ENCODE measurements around the gene ZDHHC19. TPM values are rescaled to one million over a fixed set of nuclear protein-coding genes. Genes with fewer than 3 reads are reported as not detected.
"Not testable (repeated sequence)": the region's sequence is repeated elsewhere in the genome, so short reads cannot be mapped to it uniquely, and the experiment has no call there.

ZDHHC19 gene
- polyA plus RNA-seq, 1 experiment: not detected

- POLR2A ChIA-PET: no interaction called here
- no peak overlapping the region for H3K27ac ChIP-seq (ENCODE audit: low read depth, low read length)
- H3K27me3 ChIP-seq (ENCODE audit: control insufficient read depth, insufficient read depth, low read length): peaks cover 10% of the 10 kb centered on the region
- TF ChIP-seq, protein P1, sequence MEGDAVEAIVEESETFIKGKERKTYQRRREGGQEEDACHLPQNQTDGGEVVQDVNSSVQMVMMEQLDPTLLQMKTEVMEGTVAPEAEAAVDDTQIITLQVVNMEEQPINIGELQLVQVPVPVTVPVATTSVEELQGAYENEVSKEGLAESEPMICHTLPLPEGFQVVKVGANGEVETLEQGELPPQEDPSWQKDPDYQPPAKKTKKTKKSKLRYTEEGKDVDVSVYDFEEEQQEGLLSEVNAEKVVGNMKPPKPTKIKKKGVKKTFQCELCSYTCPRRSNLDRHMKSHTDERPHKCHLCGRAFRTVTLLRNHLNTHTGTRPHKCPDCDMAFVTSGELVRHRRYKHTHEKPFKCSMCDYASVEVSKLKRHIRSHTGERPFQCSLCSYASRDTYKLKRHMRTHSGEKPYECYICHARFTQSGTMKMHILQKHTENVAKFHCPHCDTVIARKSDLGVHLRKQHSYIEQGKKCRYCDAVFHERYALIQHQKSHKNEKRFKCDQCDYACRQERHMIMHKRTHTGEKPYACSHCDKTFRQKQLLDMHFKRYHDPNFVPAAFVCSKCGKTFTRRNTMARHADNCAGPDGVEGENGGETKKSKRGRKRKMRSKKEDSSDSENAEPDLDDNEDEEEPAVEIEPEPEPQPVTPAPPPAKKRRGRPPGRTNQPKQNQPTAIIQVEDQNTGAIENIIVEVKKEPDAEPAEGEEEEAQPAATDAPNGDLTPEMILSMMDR (IDR thresholded peaks at IDR 0.05; ENCODE audit: low read depth, low read length): no peak
- no peak for DNase-seq (ENCODE audit: low read depth, low spot score)
- peak overlapping the region; percentile 51 for H3K4me3 ChIP-seq (ENCODE audit: low read depth, low read length)
- CTCF ChIA-PET: interaction anchor here (2.0 kb wide), 1 partner anchor 134 kb away, joined by 9 read pairs; no protein-coding TSS in a partner anchor
- peaks cover 9% of the 10 kb centered on the region; the same call in 1 of the 2 replicates for H3K9me3 ChIP-seq (ENCODE audit: control insufficient read depth, insufficient read depth, low read length)
Measured at GRCh38 chr3:196207833-196208607, 3.2 kb downstream of the ZDHHC19 start.

- Histone ChIP-seq H3K9me3 (ENCODE audit: control insufficient read depth, insufficient read depth, low read length) (peaks cover 9% of the 10 kb centered on the region; the same call in 1 of the 2 replicates), H3K27me3 (ENCODE audit: control insufficient read depth, insufficient read depth, low read length) (peaks cover 13% of the 10 kb centered on the region), H3K27ac (ENCODE audit: low read depth, low read length) (no peak overlapping the region), H3K4me3 (ENCODE audit: low read depth, low read length) (peak overlapping the region; percentile 50)
- TF ChIP-seq, protein P1 (IDR thresholded peaks at IDR 0.05; ENCODE audit: low read depth, low read length): no peak
- no peak for DNase-seq (ENCODE audit: low read depth, low spot score)
- ChIA-PET CTCF (interaction anchor here (2.0 kb wide), 1 partner anchor 134 kb away, joined by 9 read pairs; no protein-coding TSS in a partner anchor), POLR2A (no interaction called here)
Measured at GRCh38 chr3:196207159-196207832, 3.9 kb downstream of the ZDHHC19 start.

GRCh38 chr3:196205442-196206205 is 5.6 kb downstream of the ZDHHC19 start:
- H3K27ac ChIP-seq (ENCODE audit: low read depth, low read length); POLR2A ChIA-PET; H3K9me3 ChIP-seq (ENCODE audit: control insufficient read depth, insufficient read depth, low read length); DNase-seq (ENCODE audit: low read depth, low spot score); H3K4me3 ChIP-seq (ENCODE audit: low read depth, low read length): not testable (repeated sequence)
- H3K27me3 ChIP-seq (ENCODE audit: control insufficient read depth, insufficient read depth, low read length): peaks cover 13% of the 10 kb centered on the region
- CTCF ChIA-PET: interaction anchor here (2.0 kb wide), 1 partner anchor 132 kb away, joined by 9 read pairs; no protein-coding TSS in a partner anchor

- peaks cover 7% of the 10 kb centered on the region; the same call in 1 of the 2 replicates for H3K9me3 ChIP-seq (ENCODE audit: control insufficient read depth, insufficient read depth, low read length)
- H3K27me3 ChIP-seq (ENCODE audit: control insufficient read depth, insufficient read depth, low read length): peaks cover 7% of the 10 kb centered on the region
- ChIA-PET POLR2A (no interaction called here), CTCF (interaction anchor here (1.2 kb wide), 1 partner anchor 131 kb away, joined by 3 read pairs; no protein-coding TSS in a partner anchor)
- no peak overlapping the region for H3K4me3 ChIP-seq (ENCODE audit: low read depth, low read length)
- DNase-seq (ENCODE audit: low read depth, low spot score): no peak
- TF ChIP-seq, protein P1 (IDR thresholded peaks at IDR 0.05; ENCODE audit: low read depth, low read length): no peak
- no peak overlapping the region for H3K27ac ChIP-seq (ENCODE audit: low read depth, low read length)
Measured at GRCh38 chr3:196203846-196204245, 7.4 kb downstream of the ZDHHC19 start.

- Histone ChIP-seq H3K4me3 (ENCODE audit: low read depth, low read length) (peak overlapping the region; percentile 31), H3K27ac (ENCODE audit: low read depth, low read length) (no peak overlapping the region), H3K27me3 (ENCODE audit: control insufficient read depth, insufficient read depth, low read length) (peaks cover 6% of the 10 kb centered on the region), H3K9me3 (ENCODE audit: control insufficient read depth, insufficient read depth, low read length) (peaks cover 4% of the 10 kb centered on the region; the same call in 1 of the 2 replicates)
- POLR2A ChIA-PET: no interaction called here
- DNase-seq (ENCODE audit: low read depth, low spot score): no peak
- CTCF ChIA-PET: interaction anchor here (9.1 kb wide), 1 partner anchor 130 kb away, joined by 185 read pairs; no protein-coding TSS in a partner anchor
- TF ChIP-seq, protein P1 (IDR thresholded peaks at IDR 0.05; ENCODE audit: low read depth, low read length): no peak
Measured at GRCh38 chr3:196202516-196202970, 8.7 kb downstream of the ZDHHC19 start.
